CD4-positive, alpha-beta T cell treated with Interleukin-15 for 4 hours (primary cell): ENCODE data around the gene TNIP3.

Source experiments
- DNase-seq: peaks from one replicate; pipeline ENCODE4 v3.0.0-alpha.2; 2020; ENCODE audit warnings: low spot score

TNIP3 gene

GRCh38 chr4:121138039-121138825, 25.9 kb downstream of the TNIP3 start:
- DNase-seq: peak; percentile 38

- DNase-seq: no peak
These were observed 33.8 kb downstream of the TNIP3 start for GRCh38 chr4:121130326-121130660.

- no peak for DNase-seq
These were observed 34.4 kb downstream of the TNIP3 start for GRCh38 chr4:121129606-121130325.

- no peak for DNase-seq
These were observed 37.0 kb downstream of the TNIP3 start for GRCh38 chr4:121127100-121127499.

GRCh38 chr4:121126449-121127006, 37.6 kb downstream of the TNIP3 start:
- no peak for DNase-seq

- DNase-seq: no peak
These were observed 38.6 kb downstream of the TNIP3 start for GRCh38 chr4:121125498-121125885.

GRCh38 chr4:121122661-121123060, 41.5 kb downstream of the TNIP3 start:
- no peak for DNase-seq

GRCh38 chr4:121119715-121120114, 44.4 kb downstream of the TNIP3 start:
- no peak for DNase-seq

GRCh38 chr4:121118344-121118743, 45.8 kb downstream of the TNIP3 start:
- DNase-seq: no peak

GRCh38 chr4:121114756-121115155, 49.4 kb downstream of the TNIP3 start:
- no peak for DNase-seq

- DNase-seq: no peak
These were observed 51.6 kb downstream of the TNIP3 start for GRCh38 chr4:121112530-121112929.

GRCh38 chr4:121108557-121108956, 55.6 kb downstream of the TNIP3 start:
- DNase-seq: no peak

GRCh38 chr4:121107507-121107906, 56.6 kb downstream of the TNIP3 start:
- no peak for DNase-seq

GRCh38 chr4:121100093-121100775, 63.9 kb downstream of the TNIP3 start:
- DNase-seq: no peak

- DNase-seq: no peak
These were observed 65.9 kb downstream of the TNIP3 start for GRCh38 chr4:121098266-121098665.

GRCh38 chr4:121096629-121097028, 67.5 kb downstream of the TNIP3 start:
- no peak for DNase-seq

GRCh38 chr4:121096191-121096590, 67.9 kb downstream of the TNIP3 start:
- no peak for DNase-seq

GRCh38 chr4:121094297-121094966, 69.7 kb downstream of the TNIP3 start:
- DNase-seq: no peak

GRCh38 chr4:121093261-121093660, 70.9 kb downstream of the TNIP3 start:
- DNase-seq: no peak

GRCh38 chr4:121091941-121092340, 72.2 kb downstream of the TNIP3 start:
- DNase-seq: no peak

GRCh38 chr4:121088867-121089266, 75.3 kb downstream of the TNIP3 start:
- DNase-seq: no peak
